ENCODE data around the gene DCTPP1.

DNA sequence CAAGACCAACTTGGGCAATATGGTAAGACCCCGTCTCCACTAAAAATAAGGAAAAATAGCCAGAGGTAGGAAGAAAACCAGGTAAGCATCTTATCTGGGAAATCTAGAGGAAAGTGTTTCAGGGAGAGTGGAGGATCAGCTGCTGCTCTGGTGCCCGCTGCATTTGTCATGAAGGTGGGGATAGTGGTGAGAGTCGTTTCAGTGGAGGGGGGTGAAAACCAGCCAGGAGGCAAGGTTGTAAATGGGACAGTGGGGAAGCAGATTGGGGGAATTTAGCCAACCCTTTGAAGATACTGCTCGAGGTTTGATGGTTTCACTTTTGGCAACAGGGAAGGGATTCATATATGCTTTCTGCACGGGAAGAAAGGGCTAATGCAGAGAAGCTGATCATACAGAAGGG lies 8.8 kb downstream of the DCTPP1 start:
- TF ChIP-seq, protein P1, sequence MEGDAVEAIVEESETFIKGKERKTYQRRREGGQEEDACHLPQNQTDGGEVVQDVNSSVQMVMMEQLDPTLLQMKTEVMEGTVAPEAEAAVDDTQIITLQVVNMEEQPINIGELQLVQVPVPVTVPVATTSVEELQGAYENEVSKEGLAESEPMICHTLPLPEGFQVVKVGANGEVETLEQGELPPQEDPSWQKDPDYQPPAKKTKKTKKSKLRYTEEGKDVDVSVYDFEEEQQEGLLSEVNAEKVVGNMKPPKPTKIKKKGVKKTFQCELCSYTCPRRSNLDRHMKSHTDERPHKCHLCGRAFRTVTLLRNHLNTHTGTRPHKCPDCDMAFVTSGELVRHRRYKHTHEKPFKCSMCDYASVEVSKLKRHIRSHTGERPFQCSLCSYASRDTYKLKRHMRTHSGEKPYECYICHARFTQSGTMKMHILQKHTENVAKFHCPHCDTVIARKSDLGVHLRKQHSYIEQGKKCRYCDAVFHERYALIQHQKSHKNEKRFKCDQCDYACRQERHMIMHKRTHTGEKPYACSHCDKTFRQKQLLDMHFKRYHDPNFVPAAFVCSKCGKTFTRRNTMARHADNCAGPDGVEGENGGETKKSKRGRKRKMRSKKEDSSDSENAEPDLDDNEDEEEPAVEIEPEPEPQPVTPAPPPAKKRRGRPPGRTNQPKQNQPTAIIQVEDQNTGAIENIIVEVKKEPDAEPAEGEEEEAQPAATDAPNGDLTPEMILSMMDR (IDR thresholded peaks at IDR 0.05): no peak
- TF ChIP-seq POLR2A (IDR thresholded peaks at IDR 0.05): no peak
